Spleen (tissue), 7 donors: ENCODE results near the gene ARMC3.

ENCODE experiments used
- POLR2A ChIP-seq, 3 donors: fragments of 450-650 bp; IDR thresholded peaks; one replicate each; pipeline ENCODE4 v1.5.1; 2017; ENCODE audit warnings: antibody characterized with exemption in 3 of 3, mild to moderate bottlenecking in 1 of 3
- POLR2AphosphoS5 ChIP-seq, 3 donors: sonication (generic); formaldehyde crosslinking; IDR thresholded peaks; one replicate each; pipeline ENCODE4 v1.5.1; 2017; ENCODE audit warnings: antibody characterized with exemption in 3 of 3
- TF ChIP-seq, protein P1 (sequence below), 11 experiments: fragments of 200-600 bp in 7 of 11; fragments of 450-650 bp in 4 of 11; sonication (generic) in 4 of 11; IDR thresholded peaks in 8 of 11; conservative IDR thresholded peaks in 3 of 11; 1 replicate in 7 of 11; 2 replicates in 4 of 11; pipeline versions ENCODE4 v1.4.0 to v1.8.0; 2016 to 2021; ENCODE audit warnings: antibody characterized with exemption in 11 of 11, inconsistent platforms in 4 of 11, mild to moderate bottlenecking in 1 of 11
- donor health status: DM: no; HTN: no; CAD: no; lungs with moderate emphysema.
- donor health status: DM: no; HTN: no; CAD: no.
- donor health status: DM: no; HTN: no; CAD: no.

DNA sequence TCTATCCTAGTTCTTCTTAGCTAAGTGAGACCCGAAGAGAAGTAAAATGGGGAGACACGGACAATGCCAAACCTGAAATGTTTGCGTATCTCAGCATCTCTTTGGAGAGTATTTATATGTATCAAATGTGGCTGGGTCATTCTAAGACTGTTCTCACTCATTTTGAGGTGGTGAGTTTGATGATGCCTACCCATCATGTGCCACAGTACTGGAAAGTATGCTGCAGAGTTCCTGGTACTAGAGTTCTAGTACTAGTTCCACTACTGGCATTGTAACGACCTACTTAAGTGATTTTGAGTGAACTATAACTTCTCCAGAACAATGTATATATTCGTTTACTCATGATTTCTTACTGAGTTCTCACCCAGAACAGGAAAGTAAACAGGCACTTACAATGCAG is 41.9 kb downstream of the ARMC3 start:
- no peak for TF ChIP-seq POLR2AphosphoS5 (IDR thresholded peaks at IDR 0.05)
- TF ChIP-seq POLR2A (IDR thresholded peaks at IDR 0.05), result no peak
- TF ChIP-seq, protein P1, sequence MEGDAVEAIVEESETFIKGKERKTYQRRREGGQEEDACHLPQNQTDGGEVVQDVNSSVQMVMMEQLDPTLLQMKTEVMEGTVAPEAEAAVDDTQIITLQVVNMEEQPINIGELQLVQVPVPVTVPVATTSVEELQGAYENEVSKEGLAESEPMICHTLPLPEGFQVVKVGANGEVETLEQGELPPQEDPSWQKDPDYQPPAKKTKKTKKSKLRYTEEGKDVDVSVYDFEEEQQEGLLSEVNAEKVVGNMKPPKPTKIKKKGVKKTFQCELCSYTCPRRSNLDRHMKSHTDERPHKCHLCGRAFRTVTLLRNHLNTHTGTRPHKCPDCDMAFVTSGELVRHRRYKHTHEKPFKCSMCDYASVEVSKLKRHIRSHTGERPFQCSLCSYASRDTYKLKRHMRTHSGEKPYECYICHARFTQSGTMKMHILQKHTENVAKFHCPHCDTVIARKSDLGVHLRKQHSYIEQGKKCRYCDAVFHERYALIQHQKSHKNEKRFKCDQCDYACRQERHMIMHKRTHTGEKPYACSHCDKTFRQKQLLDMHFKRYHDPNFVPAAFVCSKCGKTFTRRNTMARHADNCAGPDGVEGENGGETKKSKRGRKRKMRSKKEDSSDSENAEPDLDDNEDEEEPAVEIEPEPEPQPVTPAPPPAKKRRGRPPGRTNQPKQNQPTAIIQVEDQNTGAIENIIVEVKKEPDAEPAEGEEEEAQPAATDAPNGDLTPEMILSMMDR (IDR thresholded peaks at IDR 0.05 in 8 of 11, conservative IDR thresholded peaks at IDR 0.05 in 3 of 11), result no peak
